HCT116 (cell line): ENCODE data around the gene SIGLEC5. TPM values are rescaled to one million over a fixed set of nuclear protein-coding genes. Genes with fewer than 3 reads are reported as not detected.

Experiments
- ATAC-seq: fragments of 200-7000 bp; cut with Tn5 transposase; 2 replicates; pipeline ENCODE4 v1.9.1; 2020; ENCODE audit warnings: mild to moderate bottlenecking, moderate library complexity
- BruUV-seq: library from RNA; stranded (reverse); fragments of 400-500 nt; replicated peaks from 2 replicates; lab custom pipeline; 2021; lab: Mats Ljungman, UMichigan
- CTCF ChIA-PET: fragments of 300-600 bp; sonication (Branson Sonifier 250); formaldehyde crosslinking; loops from one replicate; lab custom pipeline; 2021; ENCODE audit warnings: antibody characterized with exemption; lab: Charles Lee
- POLR2A ChIA-PET: fragments of 300-600, 350-600 bp; sonication (Branson Sonifier 250); formaldehyde crosslinking; loops from one replicate; lab custom pipeline; 2021; ENCODE audit warnings: antibody characterized with exemption; lab: Charles Lee
- RAD21 ChIA-PET, 2 experiments: fragments of 300-600 bp; sonication (Branson Sonifier 250); formaldehyde crosslinking; loops; one replicate each; lab custom pipeline; 2023; ENCODE audit warnings: low total read pairs in 2 of 2; ENCODE audit not compliant: uncharacterized antibody in 2 of 2, unreplicated experiment in 2 of 2, low non-redundant PET in 1 of 2; lab: Charles Lee
- DNase-seq: peaks from one replicate; pipeline ENCODE4 v3.0.0-alpha.2; 2010; ENCODE audit warnings: low read depth, low spot score
- H2AFZ ChIP-seq: fragments of 200-600 bp; shearing (Covaris generic), sonication (generic); 2 replicates; pipeline ENCODE4 v1.6.1; 2017; ENCODE audit warnings: low read depth, mixed run types, mixed read lengths, antibody characterized with exemption, low read length; ENCODE audit not compliant: poor library complexity, severe bottlenecking
- H3K27ac ChIP-seq: 2 replicates; pipeline ENCODE4 v1.5.1; 2012; ENCODE audit warnings: low read depth, low read length
- H3K27me3 ChIP-seq: fragments of 200-600 bp; sonication (generic); 2 replicates; pipeline ENCODE4 v1.6.1; 2016; ENCODE audit warnings: mixed run types, low read length, mixed read lengths; ENCODE audit not compliant: insufficient read depth
- H3K36me3 ChIP-seq, 2 experiments: fragments of 200-500 bp in 1 of 2; fragments of 200-600 bp in 1 of 2; sonication (Bioruptor generic) in 1 of 2; sonication (generic) in 1 of 2; 2 replicates each; pipeline versions ENCODE4 v1.5.1 to v1.6.1; 2014 to 2016; ENCODE audit warnings: low read length in 2 of 2, inconsistent platforms in 1 of 2, mixed read lengths in 1 of 2, mixed run types in 1 of 2; ENCODE audit not compliant: insufficient read depth in 2 of 2, control insufficient read depth in 1 of 2
- H3K4me1 ChIP-seq, 2 experiments: fragments of 200-600 bp in 1 of 2; sonication (generic) in 1 of 2; 2 replicates each; pipeline versions ENCODE4 v1.5.1 to v1.6.1; 2012 to 2017; ENCODE audit warnings: low read length in 2 of 2, inconsistent platforms in 1 of 2, mild to moderate bottlenecking in 1 of 2, mixed read lengths in 1 of 2, mixed run types in 1 of 2, moderate library complexity in 1 of 2; ENCODE audit not compliant: insufficient read depth in 2 of 2, control insufficient read depth in 1 of 2
- H3K4me2 ChIP-seq: fragments of 200-600 bp; sonication (generic); 2 replicates; pipeline ENCODE4 v1.6.1; 2017; ENCODE audit warnings: mixed run types, low read length, mixed read lengths
- H3K4me3 ChIP-seq, 2 experiments: fragments of 200-600 bp in 1 of 2; sonication (generic) in 1 of 2; replicated peaks in 1 of 2; 2 replicates each; pipeline ENCODE4 v1.5.1; 2011 to 2016; ENCODE audit warnings: low read length in 2 of 2, control low read depth in 1 of 2, low read depth in 1 of 2, mild to moderate bottlenecking in 1 of 2, mixed read lengths in 1 of 2, mixed run types in 1 of 2
- H3K79me2 ChIP-seq: fragments of 200-600 bp; sonication (generic); 2 replicates; pipeline ENCODE4 v1.6.1; 2017; ENCODE audit warnings: mild to moderate bottlenecking, mixed run types, low read length, moderate library complexity, mixed read lengths; ENCODE audit not compliant: insufficient read depth
- H3K9ac ChIP-seq: fragments of 200-600 bp; sonication (generic); 2 replicates; pipeline ENCODE4 v1.6.1; 2016; ENCODE audit warnings: low read length, mixed read lengths
- H3K9me2 ChIP-seq: fragments of 200-600 bp; sonication (generic), shearing (Covaris generic); 2 replicates; pipeline ENCODE4 v1.6.1; 2017; ENCODE audit warnings: mixed run types, mild to moderate bottlenecking, moderate library complexity; ENCODE audit not compliant: insufficient read depth
- H3K9me3 ChIP-seq, 2 experiments: fragments of 200-500 bp in 1 of 2; fragments of 200-600 bp in 1 of 2; sonication (Bioruptor generic) in 1 of 2; sonication (generic) in 1 of 2; 2 replicates each; pipeline ENCODE4 v1.6.1; 2014 to 2017; ENCODE audit warnings: low read length in 2 of 2, mixed read lengths in 2 of 2, inconsistent platforms in 1 of 2, low read depth in 1 of 2, mild to moderate bottlenecking in 1 of 2, mixed run types in 1 of 2, moderate library complexity in 1 of 2; ENCODE audit not compliant: control insufficient read depth in 1 of 2, insufficient read depth in 1 of 2
- H4K20me1 ChIP-seq: fragments of 200-600 bp; sonication (generic), shearing (Covaris generic); 2 replicates; pipeline ENCODE4 v1.6.1; 2017; ENCODE audit warnings: mixed run types, mild to moderate bottlenecking, moderate library complexity; ENCODE audit not compliant: insufficient read depth
- CTCF ChIP-seq, 3 experiments: fragments of 200-600 bp in 1 of 3; sonication (generic) in 1 of 3; IDR thresholded peaks in 2 of 3; conservative IDR thresholded peaks in 1 of 3; 2 replicates each; pipeline ENCODE4 v1.5.1; 2012 to 2017; ENCODE audit warnings: low read depth in 2 of 3, low read length in 2 of 3, antibody characterized with exemption in 1 of 3, borderline replicate concordance in 1 of 3, control low read depth in 1 of 3, mild to moderate bottlenecking in 1 of 3, mixed read lengths in 1 of 3, mixed run types in 1 of 3, moderate library complexity in 1 of 3; ENCODE audit not compliant: insufficient read depth in 1 of 3
- EZH2phosphoT487 ChIP-seq: fragments of 200-600 bp; IDR thresholded peaks from 2 replicates; pipeline ENCODE4 v1.6.1; 2018; ENCODE audit warnings: antibody characterized with exemption, borderline replicate concordance
- FOSL1 ChIP-seq: IDR thresholded peaks from 2 replicates; pipeline ENCODE4 v1.6.1; 2012; ENCODE audit warnings: low read depth
- MAX ChIP-seq: IDR thresholded peaks from 2 replicates; pipeline ENCODE4 v1.6.1; 2012
- RAD21 ChIP-seq: IDR thresholded peaks from 2 replicates; pipeline ENCODE4 v1.6.1; 2012; ENCODE audit warnings: low read depth, mild to moderate bottlenecking
- REST ChIP-seq: IDR thresholded peaks from 2 replicates; pipeline ENCODE4 v1.6.1; 2012; ENCODE audit warnings: low read depth
- SP1 ChIP-seq: IDR thresholded peaks from 2 replicates; pipeline ENCODE4 v1.6.1; 2012; ENCODE audit warnings: low read depth
- intact Hi-C: fragments of 100-400 bp; cut with micrococcal nuclease; formaldehyde crosslinking; loops from 2 replicates; pipeline ENCODE4 v1.10.0; 2022
- total RNA-seq: library from RNA; stranded (reverse); gene quantifications from one replicate; pipeline ENCODE4 v1.2.1, GENCODE V29; 2021; ENCODE audit not compliant: unreplicated experiment

SIGLEC5 gene
- total RNA-seq, 1 experiment from 2014 or later: not detected

GRCh38 chr19:51565583-51565982, 64.6 kb downstream of the SIGLEC5 start:
- RAD21 ChIA-PET: no interaction called here
- H2AFZ ChIP-seq: no peak overlapping the region
- no peaks in the 10 kb centered on the region for H4K20me1 ChIP-seq
- no TSS peak for BruUV-seq
- CTCF ChIA-PET: no interaction called here
- no peak overlapping the region for H3K9ac ChIP-seq
- TF ChIP-seq REST (no peak), RAD21 (no peak), MAX (no peak), CTCF (IDR thresholded peaks at IDR 0.05 in 2 of 3, conservative IDR thresholded peaks at IDR 0.05 in 1 of 3; ENCODE audit: borderline replicate concordance in 1 of 3, insufficient read depth in 1 of 3, low read depth in 2 of 3, low read length in 2 of 3) (no peak), FOSL1 (no peak), SP1 (no peak), EZH2phosphoT487 (no peak)
- H3K4me3 ChIP-seq: no peak overlapping the region
- H3K36me3 ChIP-seq: no peaks in the 10 kb centered on the region
- H3K27ac ChIP-seq: no peak overlapping the region
- no peaks in the 10 kb centered on the region for H3K9me3 ChIP-seq
- peaks cover 36% of the 10 kb centered on the region for H3K27me3 ChIP-seq
- H3K4me1 ChIP-seq: no peaks in the 10 kb centered on the region
- intact Hi-C loops: no loop called here
- H3K4me2 ChIP-seq: no peak overlapping the region
- H3K79me2 ChIP-seq: no peaks in the 10 kb centered on the region
- POLR2A ChIA-PET: no interaction called here
- H3K9me2 ChIP-seq: no peaks in the 10 kb centered on the region
- ATAC-seq (no peak), DNase-seq (no peak)
